GM21619 (cell line): ENCODE data around the gene GPR65.
"Not testable (repeated sequence)": the region's sequence is repeated elsewhere in the genome, so short reads cannot be mapped to it uniquely, and the experiment has no call there.

ENCODE experiments used
- ATAC-seq: cut with Tn5 transposase; IDR thresholded peaks from one replicate; pipeline ENCODE4 v1.9.1; 2021; ENCODE audit not compliant: unreplicated experiment

GPR65 gene

GRCh38 chr14:88003425-88003824, 1.5 kb upstream of the GPR65 start:
- ATAC-seq = no peak

GRCh38 chr14:88004506-88005036, 364 bp upstream of the GPR65 start:
- no peak for ATAC-seq

- ATAC-seq = peak; percentile 89
Measured at GRCh38 chr14:88005978-88006851, 1.3 kb downstream of the GPR65 start.

- no peak for ATAC-seq
Measured at GRCh38 chr14:88007608-88008007, 2.7 kb downstream of the GPR65 start.

GRCh38 chr14:88008039-88008742, 3.3 kb downstream of the GPR65 start:
- no peak for ATAC-seq

- no peak for ATAC-seq
Measured at GRCh38 chr14:88009486-88009885, 4.6 kb downstream of the GPR65 start.

GRCh38 chr14:88010331-88010730, 5.4 kb downstream of the GPR65 start:
- ATAC-seq = no peak

- ATAC-seq = no peak
Measured at GRCh38 chr14:88012495-88012894, 7.6 kb downstream of the GPR65 start.

GRCh38 chr14:88013750-88014349, 8.9 kb downstream of the GPR65 start:
- ATAC-seq = peak; percentile 93

- ATAC-seq = no peak
Measured at GRCh38 chr14:88016768-88017167, 11.8 kb downstream of the GPR65 start.

- ATAC-seq = no peak
Measured at GRCh38 chr14:88017535-88017934, 12.6 kb downstream of the GPR65 start.

- no peak for ATAC-seq
Measured at GRCh38 chr14:88023658-88024187, 18.8 kb downstream of the GPR65 start.

GRCh38 chr14:88024252-88025086, 19.5 kb downstream of the GPR65 start:
- ATAC-seq = not testable (repeated sequence)

GRCh38 chr14:88025313-88025712, 20.4 kb downstream of the GPR65 start:
- ATAC-seq = no peak

GRCh38 chr14:88026890-88027289, 22.0 kb downstream of the GPR65 start:
- ATAC-seq = no peak

GRCh38 chr14:88029500-88029899, 24.6 kb downstream of the GPR65 start:
- no peak for ATAC-seq

- ATAC-seq = no peak
Measured at GRCh38 chr14:88030079-88030478, 25.1 kb downstream of the GPR65 start.

- ATAC-seq = no peak
Measured at GRCh38 chr14:88030892-88031291, 26.0 kb downstream of the GPR65 start.

GRCh38 chr14:88032373-88032772, 27.4 kb downstream of the GPR65 start:
- no peak for ATAC-seq

- ATAC-seq = no peak
Measured at GRCh38 chr14:88034076-88034475, 29.1 kb downstream of the GPR65 start.
